ENCODE measurements around the gene LAMC2. TPM values are rescaled to one million over a fixed set of nuclear protein-coding genes. Genes with fewer than 3 reads are reported as not detected.

Gene LAMC2
- total RNA-seq, 1 donor from 2014 or later: 13.8 TPM

DNA sequence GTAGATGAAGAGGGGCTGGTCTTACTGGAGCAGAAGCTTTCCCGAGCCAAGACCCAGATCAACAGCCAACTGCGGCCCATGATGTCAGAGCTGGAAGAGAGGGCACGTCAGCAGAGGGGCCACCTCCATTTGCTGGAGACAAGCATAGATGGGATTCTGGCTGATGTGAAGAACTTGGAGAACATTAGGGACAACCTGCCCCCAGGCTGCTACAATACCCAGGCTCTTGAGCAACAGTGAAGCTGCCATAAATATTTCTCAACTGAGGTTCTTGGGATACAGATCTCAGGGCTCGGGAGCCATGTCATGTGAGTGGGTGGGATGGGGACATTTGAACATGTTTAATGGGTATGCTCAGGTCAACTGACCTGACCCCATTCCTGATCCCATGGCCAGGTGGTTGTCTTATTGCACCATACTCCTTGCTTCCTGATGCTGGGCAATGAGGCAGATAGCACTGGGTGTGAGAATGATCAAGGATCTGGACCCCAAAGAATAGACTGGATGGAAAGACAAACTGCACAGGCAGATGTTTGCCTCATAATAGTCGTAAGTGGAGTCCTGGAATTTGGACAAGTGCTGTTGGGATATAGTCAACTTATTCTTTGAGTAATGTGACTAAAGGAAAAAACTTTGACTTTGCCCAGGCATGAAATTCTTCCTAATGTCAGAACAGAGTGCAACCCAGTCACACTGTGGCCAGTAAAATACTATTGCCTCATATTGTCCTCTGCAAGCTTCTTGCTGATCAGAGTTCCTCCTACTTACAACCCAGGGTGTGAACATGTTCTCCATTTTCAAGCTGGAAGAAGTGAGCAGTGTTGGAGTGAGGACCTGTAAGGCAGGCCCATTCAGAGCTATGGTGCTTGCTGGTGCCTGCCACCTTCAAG, 57.3 kb downstream of the LAMC2 start:
- Mint-ChIP-seq H3K4me3 (ENCODE audit: unreplicated experiment) (no peak overlapping the region), H3K9me3 (ENCODE audit: low read depth) (no peaks in the 10 kb centered on the region), H3K27ac (ENCODE audit: unreplicated experiment) (no peak overlapping the region), H3K36me3 (ENCODE audit: low read depth) (peaks cover 3% of the 10 kb centered on the region), H3K4me1 (ENCODE audit: low read depth) (peaks cover 56% of the 10 kb centered on the region), H3K27me3 (ENCODE audit: low read depth) (no peaks in the 10 kb centered on the region)
- TF ChIP-seq, protein P1, sequence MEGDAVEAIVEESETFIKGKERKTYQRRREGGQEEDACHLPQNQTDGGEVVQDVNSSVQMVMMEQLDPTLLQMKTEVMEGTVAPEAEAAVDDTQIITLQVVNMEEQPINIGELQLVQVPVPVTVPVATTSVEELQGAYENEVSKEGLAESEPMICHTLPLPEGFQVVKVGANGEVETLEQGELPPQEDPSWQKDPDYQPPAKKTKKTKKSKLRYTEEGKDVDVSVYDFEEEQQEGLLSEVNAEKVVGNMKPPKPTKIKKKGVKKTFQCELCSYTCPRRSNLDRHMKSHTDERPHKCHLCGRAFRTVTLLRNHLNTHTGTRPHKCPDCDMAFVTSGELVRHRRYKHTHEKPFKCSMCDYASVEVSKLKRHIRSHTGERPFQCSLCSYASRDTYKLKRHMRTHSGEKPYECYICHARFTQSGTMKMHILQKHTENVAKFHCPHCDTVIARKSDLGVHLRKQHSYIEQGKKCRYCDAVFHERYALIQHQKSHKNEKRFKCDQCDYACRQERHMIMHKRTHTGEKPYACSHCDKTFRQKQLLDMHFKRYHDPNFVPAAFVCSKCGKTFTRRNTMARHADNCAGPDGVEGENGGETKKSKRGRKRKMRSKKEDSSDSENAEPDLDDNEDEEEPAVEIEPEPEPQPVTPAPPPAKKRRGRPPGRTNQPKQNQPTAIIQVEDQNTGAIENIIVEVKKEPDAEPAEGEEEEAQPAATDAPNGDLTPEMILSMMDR (IDR thresholded peaks at IDR 0.05): no peak
- DNase-seq (ENCODE audit: low spot score): no peak

DNA sequence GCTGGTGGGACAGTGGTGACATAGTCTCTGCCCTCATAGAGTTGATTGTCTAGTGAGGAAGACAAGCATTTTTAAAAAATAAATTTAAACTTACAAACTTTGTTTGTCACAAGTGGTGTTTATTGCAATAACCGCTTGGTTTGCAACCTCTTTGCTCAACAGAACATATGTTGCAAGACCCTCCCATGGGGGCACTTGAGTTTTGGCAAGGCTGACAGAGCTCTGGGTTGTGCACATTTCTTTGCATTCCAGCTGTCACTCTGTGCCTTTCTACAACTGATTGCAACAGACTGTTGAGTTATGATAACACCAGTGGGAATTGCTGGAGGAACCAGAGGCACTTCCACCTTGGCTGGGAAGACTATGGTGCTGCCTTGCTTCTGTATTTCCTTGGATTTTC, 58.4 kb downstream of the LAMC2 start:
- Mint-ChIP-seq H3K27ac (ENCODE audit: unreplicated experiment) (peak overlapping the region; percentile 73), H3K36me3 (ENCODE audit: low read depth) (peaks cover 3% of the 10 kb centered on the region), H3K4me1 (ENCODE audit: low read depth) (peaks cover 64% of the 10 kb centered on the region), H3K4me3 (ENCODE audit: unreplicated experiment) (no peak overlapping the region), H3K27me3 (ENCODE audit: low read depth) (no peaks in the 10 kb centered on the region), H3K9me3 (ENCODE audit: low read depth) (peaks cover 4% of the 10 kb centered on the region)
- DNase-seq (ENCODE audit: low spot score): no peak
- TF ChIP-seq, protein P1 (IDR thresholded peaks at IDR 0.05): no peak

- Mint-ChIP-seq H3K27ac (ENCODE audit: unreplicated experiment) (peak overlapping the region; percentile 4), H3K36me3 (ENCODE audit: low read depth) (peaks cover 7% of the 10 kb centered on the region), H3K4me3 (ENCODE audit: unreplicated experiment) (no peak overlapping the region), H3K9me3 (ENCODE audit: low read depth) (peaks cover 12% of the 10 kb centered on the region), H3K27me3 (ENCODE audit: low read depth) (no peaks in the 10 kb centered on the region), H3K4me1 (ENCODE audit: low read depth) (peaks cover 64% of the 10 kb centered on the region)
- no peak for DNase-seq (ENCODE audit: low spot score)
- TF ChIP-seq, protein P1 (IDR thresholded peaks at IDR 0.05): no peak
These were observed 59.3 kb downstream of the LAMC2 start for GRCh38 chr1:183245357-183245756.

DNA sequence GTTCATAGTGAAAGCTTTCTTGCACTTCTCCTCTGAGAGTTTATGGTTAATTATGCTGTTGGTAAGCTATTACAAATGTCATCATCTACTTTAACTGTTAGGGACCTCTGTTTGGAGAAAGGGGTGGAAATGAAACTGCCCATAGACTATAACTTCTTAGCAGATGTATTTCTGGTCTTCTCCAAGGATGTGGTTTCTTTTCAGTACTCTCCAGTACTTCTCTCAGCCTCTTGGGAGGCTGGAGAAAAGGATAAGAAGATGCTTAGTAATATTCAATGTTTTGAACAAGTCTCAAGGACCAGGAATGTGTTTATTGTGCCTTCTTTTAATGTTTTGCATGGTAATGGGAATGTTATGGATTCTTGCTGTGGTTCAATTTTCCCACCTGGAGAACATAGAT, 60.4 kb downstream of the LAMC2 start:
- peaks cover 57% of the 10 kb centered on the region for H3K4me1 Mint-ChIP-seq (ENCODE audit: low read depth)
- TF ChIP-seq, protein P1 (IDR thresholded peaks at IDR 0.05): no peak
- peaks cover 7% of the 10 kb centered on the region for H3K36me3 Mint-ChIP-seq (ENCODE audit: low read depth)
- H3K27me3 Mint-ChIP-seq (ENCODE audit: low read depth): no peaks in the 10 kb centered on the region
- no peak overlapping the region for H3K4me3 Mint-ChIP-seq (ENCODE audit: unreplicated experiment)
- DNase-seq (ENCODE audit: low spot score): no peak
- no peak overlapping the region for H3K27ac Mint-ChIP-seq (ENCODE audit: unreplicated experiment)
- H3K9me3 Mint-ChIP-seq (ENCODE audit: low read depth): peaks cover 12% of the 10 kb centered on the region

DNA sequence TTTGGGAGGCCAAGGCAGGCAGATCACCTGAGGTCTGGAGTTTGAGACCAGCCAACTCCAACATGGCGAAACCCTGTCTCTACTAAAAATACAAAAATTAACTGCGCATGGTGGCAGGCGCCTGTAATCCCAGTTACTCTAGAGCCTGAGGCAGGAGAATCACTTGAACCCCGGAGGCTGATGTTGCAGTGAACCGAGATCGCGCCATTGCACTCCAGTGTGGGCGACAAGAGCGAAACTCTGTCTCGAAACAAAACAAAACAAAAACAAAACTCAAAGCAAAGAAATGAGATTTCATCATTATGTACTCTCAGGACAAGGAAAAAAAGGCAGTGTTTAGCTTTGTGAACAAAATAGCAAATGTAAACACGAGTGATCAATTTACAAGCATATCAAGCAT, 61.0 kb downstream of the LAMC2 start:
- H3K9me3 Mint-ChIP-seq (ENCODE audit: low read depth): peaks cover 12% of the 10 kb centered on the region
- TF ChIP-seq, protein P1 (IDR thresholded peaks at IDR 0.05): no peak
- H3K27ac Mint-ChIP-seq (ENCODE audit: unreplicated experiment): no peak overlapping the region
- no peak for DNase-seq (ENCODE audit: low spot score)
- no peaks in the 10 kb centered on the region for H3K27me3 Mint-ChIP-seq (ENCODE audit: low read depth)
- peaks cover 7% of the 10 kb centered on the region for H3K36me3 Mint-ChIP-seq (ENCODE audit: low read depth)
- H3K4me1 Mint-ChIP-seq (ENCODE audit: low read depth): peaks cover 50% of the 10 kb centered on the region
- H3K4me3 Mint-ChIP-seq (ENCODE audit: unreplicated experiment): no peak overlapping the region
